Subcutaneous adipose tissue (tissue), 4 donors: ENCODE measurements around the gene TMCC3. TPM values are rescaled to one million over a fixed set of nuclear protein-coding genes. Genes with fewer than 3 reads are reported as not detected.

Experiments used
- total RNA-seq, 4 donors: library from RNA; depleted of rRNA; stranded (reverse); fragments of >200 nt; gene quantifications; one replicate each; pipeline ENCODE4 v1.1.0, GENCODE V29; 2016
- TF ChIP-seq, protein P1 (sequence below): fragments of 450-650 bp; IDR thresholded peaks from one replicate; pipeline ENCODE4 v1.5.1; 2016; ENCODE audit warnings: low read depth, mild to moderate bottlenecking, control low read depth, antibody characterized with exemption, moderate library complexity

TMCC3 gene
- total RNA-seq, 4 donors from 2014 or later: 9.9 to 44.8 (median 17.2) TPM

DNA sequence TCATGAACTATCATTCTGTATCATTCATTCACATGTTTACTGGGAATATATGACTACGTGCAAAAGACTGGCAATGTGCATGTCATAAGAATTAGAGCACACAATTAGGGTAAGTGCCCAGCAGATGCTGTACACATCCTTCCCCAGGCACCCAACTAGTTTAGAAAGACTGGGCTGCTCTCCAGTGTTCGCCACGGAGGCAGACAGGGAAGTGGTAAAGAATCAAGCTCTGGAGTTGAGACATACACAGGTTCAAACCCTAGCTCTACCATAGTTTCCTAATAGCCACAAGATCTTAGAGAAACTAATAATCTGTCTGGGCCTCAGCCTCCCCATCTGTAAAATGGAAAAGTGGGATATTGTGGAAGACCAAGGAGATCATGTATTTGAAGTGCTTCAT, 6.8 kb downstream of the TMCC3 start:
- TF ChIP-seq, protein P1, sequence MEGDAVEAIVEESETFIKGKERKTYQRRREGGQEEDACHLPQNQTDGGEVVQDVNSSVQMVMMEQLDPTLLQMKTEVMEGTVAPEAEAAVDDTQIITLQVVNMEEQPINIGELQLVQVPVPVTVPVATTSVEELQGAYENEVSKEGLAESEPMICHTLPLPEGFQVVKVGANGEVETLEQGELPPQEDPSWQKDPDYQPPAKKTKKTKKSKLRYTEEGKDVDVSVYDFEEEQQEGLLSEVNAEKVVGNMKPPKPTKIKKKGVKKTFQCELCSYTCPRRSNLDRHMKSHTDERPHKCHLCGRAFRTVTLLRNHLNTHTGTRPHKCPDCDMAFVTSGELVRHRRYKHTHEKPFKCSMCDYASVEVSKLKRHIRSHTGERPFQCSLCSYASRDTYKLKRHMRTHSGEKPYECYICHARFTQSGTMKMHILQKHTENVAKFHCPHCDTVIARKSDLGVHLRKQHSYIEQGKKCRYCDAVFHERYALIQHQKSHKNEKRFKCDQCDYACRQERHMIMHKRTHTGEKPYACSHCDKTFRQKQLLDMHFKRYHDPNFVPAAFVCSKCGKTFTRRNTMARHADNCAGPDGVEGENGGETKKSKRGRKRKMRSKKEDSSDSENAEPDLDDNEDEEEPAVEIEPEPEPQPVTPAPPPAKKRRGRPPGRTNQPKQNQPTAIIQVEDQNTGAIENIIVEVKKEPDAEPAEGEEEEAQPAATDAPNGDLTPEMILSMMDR: no peak

DNA sequence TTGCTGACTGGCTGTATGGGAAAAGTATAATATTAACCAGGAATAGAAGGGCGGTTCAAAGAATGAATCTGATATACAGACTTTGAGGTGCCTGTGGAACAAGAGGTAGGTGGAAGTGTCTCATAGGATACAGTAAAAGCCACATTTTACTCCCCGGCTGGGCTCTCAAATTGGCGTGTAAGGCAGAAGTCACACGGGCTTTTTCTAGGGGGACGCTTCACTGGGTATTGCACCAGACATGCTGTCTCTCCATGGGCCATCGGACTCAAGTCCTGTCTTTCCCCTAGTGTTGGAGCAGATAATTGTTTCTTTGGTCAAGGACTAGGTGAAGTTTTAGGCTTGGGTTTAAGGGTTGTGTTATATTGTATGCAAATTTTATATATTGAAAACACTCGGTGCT, 9.1 kb downstream of the TMCC3 start:
- TF ChIP-seq, protein P1: no peak

GRCh38 chr12:94640134-94640928, 10.0 kb downstream of the TMCC3 start:
- TF ChIP-seq, protein P1: no peak

GRCh38 chr12:94638521-94638920, 11.8 kb downstream of the TMCC3 start:
- TF ChIP-seq, protein P1: no peak

- TF ChIP-seq, protein P1: no peak
Measured at GRCh38 chr12:94637390-94638113, 12.8 kb downstream of the TMCC3 start.

- TF ChIP-seq, protein P1: no peak
Measured at GRCh38 chr12:94636462-94637085, 13.8 kb downstream of the TMCC3 start.

- TF ChIP-seq, protein P1: no peak
Measured at GRCh38 chr12:94634717-94635116, 15.6 kb downstream of the TMCC3 start.
